Neural progenitor cell (in vitro differentiated cells): ENCODE measurements around the gene STRN3.

Source experiments
- EZH2phosphoT487 ChIP-seq: fragments of 200-600 bp; sonication (generic); IDR thresholded peaks from 2 replicates; pipeline ENCODE4 v1.6.1; 2017; ENCODE audit warnings: antibody characterized with exemption
- TF ChIP-seq, protein P1 (sequence below): fragments of 200-600 bp; sonication (generic); IDR thresholded peaks from 2 replicates; pipeline ENCODE4 v1.5.1; 2017; ENCODE audit warnings: antibody characterized with exemption, mild to moderate bottlenecking

DNA sequence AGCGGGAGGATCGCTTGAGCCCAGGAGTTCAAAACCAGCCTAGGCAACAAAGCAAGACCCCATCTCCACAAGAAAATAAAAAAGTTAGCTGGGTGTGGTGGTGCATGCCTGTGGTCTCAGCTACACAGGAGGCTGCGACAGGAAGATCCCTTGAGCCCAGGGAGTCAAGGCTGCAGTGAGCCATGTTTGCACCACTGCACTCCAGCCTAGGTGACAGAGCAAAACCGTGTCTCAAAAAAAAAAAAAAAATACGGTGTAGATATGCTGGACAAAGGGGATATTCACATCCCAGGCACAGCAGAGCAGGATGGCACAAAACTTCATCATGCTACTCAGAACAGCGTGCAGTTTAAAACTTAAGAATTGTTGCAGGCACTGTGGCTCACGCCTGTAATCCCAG lies 24.8 kb upstream of the STRN3 start:
- TF ChIP-seq, protein P1, sequence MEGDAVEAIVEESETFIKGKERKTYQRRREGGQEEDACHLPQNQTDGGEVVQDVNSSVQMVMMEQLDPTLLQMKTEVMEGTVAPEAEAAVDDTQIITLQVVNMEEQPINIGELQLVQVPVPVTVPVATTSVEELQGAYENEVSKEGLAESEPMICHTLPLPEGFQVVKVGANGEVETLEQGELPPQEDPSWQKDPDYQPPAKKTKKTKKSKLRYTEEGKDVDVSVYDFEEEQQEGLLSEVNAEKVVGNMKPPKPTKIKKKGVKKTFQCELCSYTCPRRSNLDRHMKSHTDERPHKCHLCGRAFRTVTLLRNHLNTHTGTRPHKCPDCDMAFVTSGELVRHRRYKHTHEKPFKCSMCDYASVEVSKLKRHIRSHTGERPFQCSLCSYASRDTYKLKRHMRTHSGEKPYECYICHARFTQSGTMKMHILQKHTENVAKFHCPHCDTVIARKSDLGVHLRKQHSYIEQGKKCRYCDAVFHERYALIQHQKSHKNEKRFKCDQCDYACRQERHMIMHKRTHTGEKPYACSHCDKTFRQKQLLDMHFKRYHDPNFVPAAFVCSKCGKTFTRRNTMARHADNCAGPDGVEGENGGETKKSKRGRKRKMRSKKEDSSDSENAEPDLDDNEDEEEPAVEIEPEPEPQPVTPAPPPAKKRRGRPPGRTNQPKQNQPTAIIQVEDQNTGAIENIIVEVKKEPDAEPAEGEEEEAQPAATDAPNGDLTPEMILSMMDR, result no peak
- TF ChIP-seq EZH2phosphoT487, result no peak
